ENCODE data around the gene CYP3A7.
"Not testable (repeated sequence)": the region's sequence is repeated elsewhere in the genome, so short reads cannot be mapped to it uniquely, and the experiment has no call there.

Gene CYP3A7

DNA sequence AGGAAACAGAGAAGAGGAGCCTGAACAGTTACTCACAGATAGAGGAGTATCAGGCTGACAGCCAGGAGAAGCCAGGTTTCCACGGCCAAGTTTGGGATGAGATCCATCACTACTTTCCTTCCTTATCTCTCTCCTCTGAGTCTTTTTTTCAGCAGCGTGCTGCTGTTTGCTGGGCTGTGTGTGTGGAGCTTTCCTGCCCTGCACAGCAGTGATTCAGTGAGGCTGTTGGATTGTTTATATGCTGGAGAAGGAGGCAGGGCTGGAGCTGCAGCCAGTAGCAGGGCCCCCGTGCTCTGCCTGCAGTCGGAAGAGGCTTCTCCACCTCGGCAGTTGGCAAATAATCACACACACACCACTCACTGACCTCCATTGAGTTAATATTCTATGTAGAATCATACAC is at the start of gene CYP3A7:
TSS of gene CYP3A7 (minus strand) at position 210 of the 400 bp plus-strand sequence. CDS start at position 107, 103 bp downstream.
- no peak for DNase-seq (ENCODE audit: low spot score)

DNA sequence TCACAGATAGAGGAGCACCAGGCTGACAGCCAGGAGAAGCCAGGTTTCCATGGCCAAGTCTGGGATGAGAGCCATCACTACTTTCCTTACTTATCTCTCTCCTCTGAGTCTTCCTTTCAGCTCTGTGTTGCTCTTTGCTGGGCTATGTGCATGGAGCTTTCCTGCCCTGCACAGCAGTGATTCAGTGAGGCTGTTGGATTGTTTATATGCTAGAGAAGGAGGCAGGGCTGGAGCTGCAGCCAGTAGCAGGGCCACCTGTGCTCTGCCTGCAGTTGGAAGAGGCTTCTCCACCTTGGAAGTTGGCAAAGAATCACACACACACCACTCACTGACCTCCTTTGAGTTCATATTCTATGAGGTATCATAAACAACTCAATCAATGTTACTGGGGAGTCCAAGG is 49.0 kb upstream of the CYP3A7 start, which contains the start of gene CYP3A4:
TSS of gene CYP3A4 (minus strand) at position 178 of the 400 bp plus-strand sequence. CDS start at position 75, 103 bp downstream.
- DNase-seq (ENCODE audit: low spot score), result no peak

DNA sequence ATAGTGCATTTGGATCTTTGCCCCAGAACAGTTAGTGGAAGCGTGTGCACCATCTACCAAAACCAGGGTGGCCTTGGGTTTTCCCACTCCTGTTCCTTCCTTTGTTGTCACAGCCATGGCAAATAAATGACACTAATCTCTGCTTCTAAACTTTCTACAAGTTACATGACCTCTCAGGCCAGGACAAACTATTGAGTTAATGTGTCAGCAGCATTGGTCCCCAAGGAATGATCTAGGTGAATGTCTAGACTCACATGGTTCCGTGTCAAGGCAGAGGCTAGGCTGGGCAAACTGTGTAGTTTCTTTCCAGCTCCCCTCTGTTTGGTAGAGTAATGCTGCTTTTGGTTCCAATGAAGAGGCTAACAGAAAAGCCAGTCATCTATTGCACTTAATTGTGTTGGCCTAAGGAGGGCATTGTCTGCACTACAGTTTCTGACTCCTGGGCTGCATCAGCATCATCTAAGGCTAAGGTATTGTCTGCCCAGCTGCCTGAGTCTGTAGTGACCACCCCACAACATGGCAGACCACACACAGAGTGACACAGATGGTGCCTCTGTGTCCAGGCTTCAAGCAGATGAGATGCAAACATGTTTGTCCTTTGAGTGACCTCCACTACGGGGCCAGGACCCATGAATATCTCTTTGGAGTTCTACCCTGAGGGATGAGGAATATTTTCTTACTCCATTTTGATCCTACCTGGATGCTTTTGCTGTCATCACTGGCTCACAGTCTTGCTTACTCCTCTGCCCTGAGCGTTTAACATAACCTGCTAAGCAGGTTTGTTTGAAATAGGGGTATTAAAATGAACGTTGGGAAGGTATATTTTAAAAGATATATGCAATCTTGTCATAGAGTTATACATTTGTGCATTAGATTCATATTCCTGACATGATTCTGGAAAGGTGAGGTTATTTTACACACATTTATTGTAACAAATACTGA is 47.3 kb upstream of the CYP3A7 start:
- DNase-seq (ENCODE audit: low spot score), result no peak

DNA sequence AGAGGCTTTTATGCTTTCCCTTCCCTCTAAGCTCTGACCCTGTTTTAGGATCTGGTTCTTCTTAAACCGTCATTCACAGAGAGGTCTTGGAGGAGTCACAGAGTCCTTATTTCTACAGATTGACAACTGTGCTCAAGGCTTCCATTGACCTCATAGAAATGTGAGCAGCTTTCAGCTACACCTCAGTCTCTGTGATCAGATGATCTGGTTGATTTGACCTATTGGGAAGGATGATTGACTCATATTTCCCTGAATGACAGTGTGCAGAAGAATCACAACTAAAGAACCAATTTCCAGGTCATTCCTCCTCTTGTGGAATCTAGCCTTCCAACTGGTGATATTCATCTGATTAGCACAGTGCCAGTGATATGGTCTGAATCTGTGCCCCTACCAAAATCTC is 45.6 kb upstream of the CYP3A7 start:
- no peak for DNase-seq (ENCODE audit: low spot score)

DNA sequence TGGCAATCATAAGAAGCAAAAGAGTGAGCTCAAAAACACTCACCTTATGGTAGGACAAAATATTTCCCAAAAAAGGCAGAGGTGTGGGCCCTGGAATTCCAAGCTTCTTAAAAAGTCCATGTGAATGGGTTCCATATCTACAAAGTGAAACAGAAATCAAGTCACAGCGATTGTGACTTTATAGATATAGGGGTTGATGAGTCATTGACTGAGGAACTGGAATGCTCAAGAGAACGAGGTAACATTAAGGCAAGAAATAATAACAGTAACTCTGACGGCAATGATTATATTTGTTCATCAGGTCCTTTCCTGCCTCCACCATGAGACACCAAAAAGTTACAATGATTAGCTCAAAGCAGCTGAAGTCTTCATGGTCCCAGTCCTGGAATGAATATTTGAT is 45.0 kb upstream of the CYP3A7 start:
- no peak for DNase-seq (ENCODE audit: low spot score)

DNA sequence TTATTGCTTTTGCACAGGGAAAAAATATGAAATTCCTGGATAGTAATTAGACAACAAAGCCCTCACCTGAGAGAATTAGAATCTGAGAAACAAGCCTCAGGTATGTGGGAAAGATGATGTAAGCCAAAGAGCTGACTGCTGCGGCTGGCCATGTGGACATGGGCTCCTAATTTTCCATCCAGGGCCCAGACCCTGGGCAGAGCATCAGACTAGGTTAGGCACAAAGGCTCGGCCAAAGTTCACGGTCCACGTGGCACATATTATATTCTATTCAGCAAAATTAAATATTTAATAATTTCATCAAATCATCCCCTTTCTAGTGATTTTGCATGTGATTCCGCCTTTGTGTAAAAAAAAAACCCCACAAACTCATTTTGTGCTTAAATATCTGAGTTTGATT is 43.9 kb upstream of the CYP3A7 start:
- DNase-seq (ENCODE audit: low spot score), result no peak

DNA sequence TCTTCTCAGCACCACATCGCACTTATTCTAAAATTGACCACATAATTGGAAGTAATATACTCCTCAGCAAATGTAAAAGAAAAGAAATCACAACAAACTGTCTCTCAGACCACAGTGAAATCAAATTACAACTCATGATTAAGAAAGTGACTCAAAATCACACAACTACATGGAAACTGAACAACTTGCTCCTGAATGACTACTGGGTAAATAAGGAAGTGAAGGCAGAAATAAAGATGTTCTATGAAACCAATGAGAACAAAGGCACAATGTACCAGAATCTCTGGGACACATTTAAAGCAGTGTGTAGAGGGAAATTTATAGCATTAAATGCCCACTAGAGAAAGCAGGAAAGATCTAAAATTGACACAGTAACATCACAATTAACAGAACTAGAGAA is 38.4 kb upstream of the CYP3A7 start:
- not testable (repeated sequence) for DNase-seq (ENCODE audit: low spot score)

DNA sequence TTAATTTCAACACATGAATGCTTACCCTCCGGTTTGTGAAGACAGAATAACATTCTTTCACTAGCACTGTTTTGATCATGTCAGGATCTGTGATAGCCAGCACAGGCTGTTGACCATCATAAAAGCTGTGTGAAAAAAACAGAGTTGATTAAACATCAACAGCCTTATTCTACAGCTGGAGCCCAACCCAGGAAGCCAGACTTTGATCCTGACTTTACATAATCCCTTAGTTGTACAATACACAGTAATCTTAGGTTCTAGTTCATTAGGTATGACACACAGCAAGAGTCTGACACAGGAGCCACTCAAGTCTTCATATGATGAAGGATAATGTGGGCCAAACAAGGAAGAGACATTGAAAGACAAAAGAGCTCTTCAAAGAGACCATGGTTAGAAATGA is 37.6 kb upstream of the CYP3A7 start:
- no peak for DNase-seq (ENCODE audit: low spot score)

DNA sequence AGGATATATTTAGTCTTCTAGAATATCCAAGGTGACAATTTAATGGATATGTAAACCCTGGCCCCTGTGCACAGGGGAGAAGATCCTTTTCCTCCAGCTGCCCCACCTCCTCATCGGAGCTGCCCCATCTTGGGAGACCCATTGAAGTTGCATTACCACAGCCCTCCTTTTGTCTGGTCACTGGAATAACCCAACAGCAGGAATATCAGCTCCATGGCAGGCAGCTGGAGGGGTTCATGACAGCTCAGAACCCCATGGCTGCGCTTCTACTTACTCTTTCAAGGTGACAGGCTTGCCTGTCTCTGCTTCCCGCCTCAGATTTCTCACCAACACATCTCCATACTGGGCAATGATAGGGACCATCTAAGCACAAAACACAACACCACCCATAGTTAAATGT is 34.5 kb upstream of the CYP3A7 start:
- DNase-seq (ENCODE audit: low spot score), result not testable (repeated sequence)

DNA sequence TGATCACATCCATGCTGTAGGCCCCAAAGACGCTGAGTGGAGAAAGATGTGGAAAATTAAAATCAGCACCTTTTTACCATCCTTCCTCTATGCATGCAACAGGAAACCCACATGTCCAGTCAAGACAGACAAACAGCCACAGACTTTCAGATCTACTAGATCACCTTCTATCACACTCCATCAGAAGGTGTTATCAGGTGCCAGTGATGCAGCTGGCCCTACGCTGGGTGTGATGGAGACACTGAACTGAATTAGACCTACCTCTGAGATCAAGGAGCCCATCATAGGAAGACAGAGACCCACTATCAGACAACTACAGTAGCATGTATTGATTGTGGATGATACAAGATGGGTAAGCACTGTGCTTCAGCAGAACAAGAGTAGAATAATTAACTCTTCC is 33.5 kb upstream of the CYP3A7 start:
- DNase-seq (ENCODE audit: low spot score), result no peak

DNA sequence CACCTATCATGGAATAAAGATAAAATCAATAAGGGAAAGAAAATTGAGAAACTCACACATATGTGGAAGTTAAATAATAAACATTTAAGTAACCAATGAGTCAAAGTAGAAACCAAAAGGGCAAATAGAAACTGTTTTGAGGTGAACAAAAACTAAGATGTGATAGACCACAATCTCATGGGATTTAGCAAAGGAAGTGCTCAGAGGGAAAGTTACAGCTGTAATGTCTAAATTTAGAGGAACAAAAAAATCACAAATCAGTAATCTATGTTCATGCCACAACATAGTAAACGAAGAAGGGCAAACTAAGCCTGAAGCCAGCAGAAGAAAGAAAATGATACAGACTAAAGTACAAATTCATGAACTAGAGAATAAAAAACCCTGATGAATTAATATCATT is 32.7 kb upstream of the CYP3A7 start:
- DNase-seq (ENCODE audit: low spot score), result no peak

DNA sequence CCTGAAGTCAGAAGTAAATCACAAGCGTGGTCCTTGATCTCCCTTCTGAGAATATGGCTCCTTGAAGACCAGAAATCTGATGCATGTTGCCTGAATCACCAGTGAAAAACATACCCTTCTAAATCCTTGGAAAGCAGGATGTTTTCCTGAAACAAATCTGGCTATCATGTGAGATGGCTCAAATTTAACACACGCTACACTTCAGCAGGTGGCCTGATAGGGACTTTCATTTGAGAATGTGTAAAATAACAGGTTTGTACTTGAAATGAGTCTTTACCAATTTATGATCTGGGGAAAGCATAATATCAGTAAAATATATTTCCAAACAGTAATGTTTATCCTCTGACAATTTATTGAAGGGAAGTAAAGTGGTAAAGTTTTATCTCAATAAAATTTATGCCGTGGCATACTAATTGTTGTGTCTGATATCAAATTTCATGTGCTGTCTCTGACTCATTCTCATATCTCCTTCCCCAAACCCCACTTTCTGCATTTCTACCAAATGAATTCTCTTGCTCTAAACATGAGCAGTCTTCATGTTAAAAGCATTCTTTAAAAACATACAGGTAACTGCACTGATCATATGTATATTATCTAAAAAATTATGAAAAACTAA is 31.6 kb upstream of the CYP3A7 start:
- DNase-seq (ENCODE audit: low spot score), result no peak

DNA sequence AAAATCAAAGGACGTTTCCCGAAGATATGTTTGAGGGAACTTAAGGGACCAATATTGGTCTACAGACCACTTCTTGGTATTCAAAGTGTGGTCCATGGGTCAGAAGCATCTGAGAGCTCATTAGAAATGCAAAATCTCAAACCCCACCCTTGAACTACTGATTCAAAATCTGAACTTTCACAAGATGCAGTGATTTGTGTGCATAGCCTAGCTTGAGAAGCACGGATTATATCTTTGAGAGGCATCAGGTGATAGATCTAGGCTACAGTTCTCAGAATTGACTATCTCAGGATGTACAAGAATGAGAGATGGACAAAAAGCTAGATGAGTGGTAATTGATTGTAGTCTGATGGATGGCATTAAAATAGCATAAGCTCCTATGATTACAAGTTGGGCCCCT is 29.5 kb upstream of the CYP3A7 start:
- DNase-seq (ENCODE audit: low spot score), result no peak

DNA sequence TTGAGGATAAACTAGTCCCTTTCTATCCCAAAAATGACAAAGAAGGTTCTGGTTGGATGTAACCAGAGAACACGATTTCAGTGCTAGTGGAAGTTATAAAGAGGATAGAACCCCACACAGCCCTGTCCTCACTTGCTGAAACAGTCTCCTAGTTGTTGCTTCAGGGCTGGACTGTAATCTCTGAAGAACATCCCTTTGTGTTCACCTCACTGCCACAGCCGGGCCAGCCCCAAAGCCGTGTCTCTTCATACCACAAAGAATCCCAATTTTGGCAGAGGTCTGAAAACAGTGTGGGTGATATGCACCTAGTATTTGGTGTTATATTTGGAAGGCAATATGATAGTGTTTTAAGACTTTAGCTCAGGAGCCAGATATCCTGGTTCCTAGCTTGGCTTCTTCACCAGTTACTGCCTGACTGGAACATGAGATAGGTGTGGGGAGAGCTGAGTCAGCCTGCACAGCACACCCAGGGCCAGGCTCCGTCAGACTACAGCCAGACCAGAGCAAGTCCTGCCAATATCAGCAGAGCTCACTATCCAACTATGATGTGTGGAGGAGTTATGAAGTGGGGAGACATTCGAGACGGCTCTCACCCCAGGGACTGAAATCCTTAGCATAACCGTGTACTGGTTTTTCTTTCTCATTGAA is 27.8 kb upstream of the CYP3A7 start:
- DNase-seq (ENCODE audit: low spot score), result no peak

DNA sequence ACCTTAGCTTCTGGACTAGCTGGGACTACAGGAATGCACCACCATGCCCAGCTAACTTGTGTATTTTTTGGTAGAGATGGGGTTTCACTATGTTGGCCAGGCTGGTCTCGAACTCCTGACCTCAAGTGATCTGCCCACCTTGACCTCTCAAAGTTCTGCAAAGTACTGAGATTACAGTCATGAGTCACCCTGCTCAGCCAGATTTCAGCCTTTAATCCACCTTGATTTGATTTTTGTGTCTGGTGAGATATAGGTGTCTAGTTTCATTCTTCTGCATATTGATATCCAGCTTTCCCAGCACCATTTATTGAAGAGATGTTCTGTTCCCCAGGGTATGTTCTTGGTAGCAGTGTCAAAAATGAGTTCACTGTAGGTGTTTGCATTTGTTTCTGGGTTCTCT is 20.1 kb upstream of the CYP3A7 start:
- no peak for DNase-seq (ENCODE audit: low spot score)

DNA sequence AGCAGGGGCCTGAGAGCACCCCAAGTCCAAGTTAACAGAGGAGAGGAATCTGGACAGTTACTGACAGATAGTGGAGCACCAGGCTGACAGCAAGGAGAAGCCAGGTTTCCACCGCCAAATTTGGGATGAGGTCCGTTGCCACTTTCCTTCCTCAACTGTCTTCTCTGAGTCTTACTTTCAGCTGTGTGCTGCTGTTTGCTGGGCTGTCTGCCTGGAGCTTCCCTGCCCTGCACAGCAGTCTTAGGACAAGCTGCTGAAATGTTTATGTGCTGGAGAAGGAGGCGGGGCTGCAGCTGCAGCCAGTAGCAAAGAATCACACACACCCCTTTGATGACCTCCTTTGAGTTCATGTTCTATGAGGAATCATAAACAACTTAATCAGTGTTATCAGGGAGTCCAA is 17.4 kb upstream of the CYP3A7 start:
- no peak for DNase-seq (ENCODE audit: low spot score)

DNA sequence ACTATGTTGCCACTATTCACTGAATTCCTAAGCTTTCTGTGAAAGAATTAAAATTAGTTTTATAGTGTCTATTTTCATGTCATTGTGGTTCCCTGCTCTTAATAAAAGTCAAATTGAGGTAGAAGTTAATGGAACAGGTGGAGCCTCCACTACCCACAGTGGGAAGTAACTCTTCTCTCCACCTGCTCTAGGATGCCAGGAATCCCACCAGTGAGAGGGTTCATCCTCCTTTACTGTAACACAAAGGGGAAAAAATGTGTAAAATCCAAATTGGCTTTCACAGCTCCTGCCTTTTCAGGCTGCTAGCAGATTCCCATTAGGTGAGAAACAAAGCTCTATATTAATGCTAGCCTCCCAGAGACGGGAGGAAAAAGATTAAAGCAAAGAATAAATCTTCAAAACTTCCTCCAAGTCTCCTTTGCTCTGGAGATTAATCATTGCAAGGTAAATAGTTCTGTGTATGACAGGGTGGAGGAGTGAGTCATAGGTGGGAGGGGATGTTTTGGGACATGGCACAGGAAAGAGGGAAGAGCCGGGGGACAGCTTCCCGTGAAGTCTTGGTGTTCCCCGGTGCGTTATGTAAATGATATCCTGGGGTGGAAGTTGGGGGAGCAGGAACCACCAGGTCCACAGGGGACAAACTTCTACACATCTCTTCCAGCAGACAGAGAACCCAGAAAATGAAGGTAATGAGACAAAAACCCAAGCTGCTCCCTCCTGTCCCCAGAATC is 16.5 kb upstream of the CYP3A7 start:
- not testable (repeated sequence) for DNase-seq (ENCODE audit: low spot score)

DNA sequence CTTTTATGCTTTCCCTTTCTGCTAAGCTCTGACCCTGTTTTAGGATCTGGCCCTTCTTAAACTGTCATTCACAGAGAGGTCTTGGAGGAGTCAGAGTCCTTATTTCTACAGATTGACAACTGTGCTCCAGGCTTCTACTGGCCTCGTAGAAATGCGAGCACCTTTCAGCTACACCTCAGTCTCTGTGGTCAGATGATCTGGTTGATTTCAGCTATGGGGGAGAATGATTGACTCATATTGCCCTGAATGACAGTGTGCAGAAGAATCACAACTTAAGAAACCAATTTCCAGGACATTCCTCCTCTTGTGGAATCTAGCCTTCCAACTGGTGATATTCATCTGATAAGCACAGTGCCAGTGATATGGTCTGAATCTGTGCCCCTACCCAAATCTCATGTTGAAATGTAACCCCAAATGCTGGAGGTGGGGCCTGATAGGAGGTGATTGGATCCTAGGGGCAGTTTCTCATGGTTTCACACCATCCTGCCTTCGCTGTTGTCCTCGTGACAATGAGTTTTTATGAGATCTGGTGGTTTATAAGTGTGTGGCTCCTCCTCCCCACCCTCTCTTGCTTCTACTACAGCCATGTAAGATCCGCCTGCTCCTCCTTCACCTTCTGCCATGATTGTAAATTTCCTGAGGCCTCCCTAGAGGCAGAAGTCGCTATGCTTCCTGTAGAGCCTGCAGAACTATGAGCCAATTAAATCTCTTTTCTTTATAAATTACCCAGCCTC is 14.0 kb upstream of the CYP3A7 start:
- no peak for DNase-seq (ENCODE audit: low spot score)

DNA sequence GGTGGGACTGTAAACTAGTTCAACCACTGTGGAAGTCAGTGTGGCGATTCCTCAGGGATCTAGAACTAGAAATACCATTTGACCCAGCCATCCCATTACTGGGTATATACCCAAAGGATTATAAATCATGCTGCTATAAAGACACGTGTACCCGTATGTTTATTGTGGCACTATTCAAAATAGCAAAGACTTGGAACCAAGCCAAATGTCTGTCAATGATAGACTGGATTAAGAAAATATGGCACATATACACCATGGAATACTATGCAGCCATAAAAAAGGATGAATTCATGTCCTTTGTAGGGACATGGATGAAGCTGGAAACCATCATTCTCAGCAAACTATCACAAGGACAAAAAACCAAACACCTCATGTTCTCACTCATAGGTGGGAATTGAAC is 11.9 kb upstream of the CYP3A7 start:
- DNase-seq (ENCODE audit: low spot score), result not testable (repeated sequence)

DNA sequence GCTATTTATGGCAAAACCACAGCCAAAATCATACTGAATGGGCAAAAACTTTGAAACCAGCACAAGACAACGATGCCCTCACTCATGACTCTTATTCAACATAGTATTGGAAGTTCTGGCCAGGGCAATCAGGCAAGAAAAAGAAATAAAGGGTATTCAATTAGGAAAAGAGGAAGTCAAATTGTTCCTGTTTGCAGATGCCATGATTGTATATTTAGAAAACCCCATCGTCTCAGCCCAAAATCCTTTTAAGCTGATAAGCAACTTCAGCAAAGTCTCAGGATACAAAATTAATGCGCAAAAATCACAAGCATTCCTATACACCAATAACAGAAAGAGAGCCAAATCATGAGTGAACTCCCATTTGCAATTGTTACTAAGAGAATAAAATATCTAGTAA is 10.4 kb upstream of the CYP3A7 start:
- not testable (repeated sequence) for DNase-seq (ENCODE audit: low spot score)

DNA sequence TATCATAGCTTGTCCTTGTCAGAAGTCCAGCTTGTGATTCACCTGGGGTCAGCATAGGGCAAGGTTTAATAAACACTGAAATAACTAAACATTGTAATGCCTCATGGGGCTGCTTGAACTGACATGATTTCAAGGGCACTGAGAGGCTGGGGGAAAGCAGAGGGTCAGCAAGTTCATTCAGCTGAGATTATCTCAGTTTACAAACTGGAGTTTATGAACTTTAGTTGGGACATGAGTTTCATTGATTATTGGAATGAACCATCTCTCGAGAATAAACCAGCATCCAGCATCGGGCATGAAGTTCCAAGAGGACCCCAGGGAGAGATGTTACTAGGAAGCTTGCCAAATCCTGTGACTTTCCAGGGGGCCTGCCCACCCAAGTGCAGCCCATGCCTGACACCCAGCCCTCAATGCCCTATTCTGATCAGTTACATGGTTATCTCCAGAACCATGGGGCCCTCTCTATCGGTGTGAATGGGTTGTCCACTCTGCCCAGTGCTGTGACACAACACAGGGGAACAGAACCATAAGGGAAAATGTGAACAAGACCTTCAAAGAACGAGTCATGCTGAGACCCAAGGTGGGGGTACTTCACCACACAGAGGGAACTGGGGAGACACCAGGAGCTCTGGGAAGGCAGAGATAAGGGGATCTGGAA is 7.9 kb upstream of the CYP3A7 start:
- DNase-seq (ENCODE audit: low spot score), result no peak
